ENCODE measurements around the gene RMND1. TPM values are rescaled to one million over a fixed set of nuclear protein-coding genes. Genes with fewer than 3 reads are reported as not detected.

Gene RMND1
- total RNA-seq, 1 donor from 2014 or later: 44.0 TPM

DNA sequence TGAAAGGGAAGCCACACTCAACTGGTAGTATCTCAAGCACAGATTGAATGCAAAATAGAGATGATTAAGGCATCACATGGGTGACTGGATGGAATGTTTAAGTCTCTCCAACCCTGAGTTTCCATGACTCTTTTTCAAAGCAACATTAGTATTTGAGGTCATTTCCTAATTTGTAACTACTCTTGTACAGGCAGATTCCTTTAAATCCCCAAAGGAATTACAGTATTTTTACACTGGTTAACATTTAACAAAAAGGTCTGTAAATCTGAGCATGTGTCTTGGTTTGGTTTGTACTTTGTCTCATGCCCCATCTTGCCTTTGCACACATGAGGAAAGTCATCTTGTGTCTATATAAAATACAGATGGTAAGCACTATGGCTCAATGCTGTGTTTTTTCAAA, 15.1 kb downstream of the RMND1 start:
- Mint-ChIP-seq H3K4me3 (no peak overlapping the region), H3K36me3 (peaks cover 11% of the 10 kb centered on the region), H3K4me1 (peaks cover 3% of the 10 kb centered on the region), H3K9me3 (no peaks in the 10 kb centered on the region), H3K27me3 (ENCODE audit: insufficient read depth, low read depth) (no peaks in the 10 kb centered on the region), H3K27ac (no peak overlapping the region)
- DNase-seq (ENCODE audit: low spot score): no peak
- no peaks in the 10 kb centered on the region for H3K36me3 ChIP-seq
- no peaks in the 10 kb centered on the region for H3K27me3 ChIP-seq
- no peak overlapping the region for H3K4me3 ChIP-seq
- no peak overlapping the region for H3K27ac ChIP-seq
- H3K4me1 ChIP-seq: no peaks in the 10 kb centered on the region
- H3F3A ChIP-seq (ENCODE audit: low read depth): peaks cover 3% of the 10 kb centered on the region
- H4K20me1 ChIP-seq (ENCODE audit: low read depth): peaks cover 12% of the 10 kb centered on the region
- H3K4me2 ChIP-seq: no peak overlapping the region
- no peak overlapping the region for H3K9ac ChIP-seq
- peaks cover 68% of the 10 kb centered on the region for H3K79me2 ChIP-seq (ENCODE audit: low read depth)
- H3K9me3 ChIP-seq (ENCODE audit: low read depth): no peaks in the 10 kb centered on the region
- TF ChIP-seq EZH2 (IDR thresholded peaks at IDR 0.05) (no peak), EZH2phosphoT487 (IDR thresholded peaks at IDR 0.05) (no peak)
- TF ChIP-seq, protein P1, sequence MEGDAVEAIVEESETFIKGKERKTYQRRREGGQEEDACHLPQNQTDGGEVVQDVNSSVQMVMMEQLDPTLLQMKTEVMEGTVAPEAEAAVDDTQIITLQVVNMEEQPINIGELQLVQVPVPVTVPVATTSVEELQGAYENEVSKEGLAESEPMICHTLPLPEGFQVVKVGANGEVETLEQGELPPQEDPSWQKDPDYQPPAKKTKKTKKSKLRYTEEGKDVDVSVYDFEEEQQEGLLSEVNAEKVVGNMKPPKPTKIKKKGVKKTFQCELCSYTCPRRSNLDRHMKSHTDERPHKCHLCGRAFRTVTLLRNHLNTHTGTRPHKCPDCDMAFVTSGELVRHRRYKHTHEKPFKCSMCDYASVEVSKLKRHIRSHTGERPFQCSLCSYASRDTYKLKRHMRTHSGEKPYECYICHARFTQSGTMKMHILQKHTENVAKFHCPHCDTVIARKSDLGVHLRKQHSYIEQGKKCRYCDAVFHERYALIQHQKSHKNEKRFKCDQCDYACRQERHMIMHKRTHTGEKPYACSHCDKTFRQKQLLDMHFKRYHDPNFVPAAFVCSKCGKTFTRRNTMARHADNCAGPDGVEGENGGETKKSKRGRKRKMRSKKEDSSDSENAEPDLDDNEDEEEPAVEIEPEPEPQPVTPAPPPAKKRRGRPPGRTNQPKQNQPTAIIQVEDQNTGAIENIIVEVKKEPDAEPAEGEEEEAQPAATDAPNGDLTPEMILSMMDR (IDR thresholded peaks at IDR 0.05): no peak
- H2AFZ ChIP-seq (replicated peaks): no peak overlapping the region

DNA sequence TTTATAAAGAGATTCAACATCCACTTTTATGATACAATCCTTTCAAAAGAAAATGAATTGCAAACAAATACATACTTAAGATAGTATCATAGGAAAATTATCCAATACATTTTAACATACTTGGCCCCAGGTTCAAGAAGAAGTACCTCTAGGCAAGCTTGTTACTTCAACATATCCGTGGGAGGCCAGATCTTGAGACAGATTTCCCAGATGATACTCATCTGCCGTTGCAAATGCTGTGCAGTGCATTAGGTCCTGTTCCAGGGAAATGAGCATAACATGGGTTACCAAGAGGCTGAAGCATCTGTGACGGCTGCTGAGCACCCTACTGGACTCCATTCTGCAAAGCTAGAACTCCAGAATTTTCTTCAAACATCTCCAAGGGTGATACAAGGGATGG, 15.6 kb downstream of the RMND1 start:
- H3K27me3 Mint-ChIP-seq (ENCODE audit: insufficient read depth, low read depth): no peaks in the 10 kb centered on the region
- H3K36me3 ChIP-seq: no peaks in the 10 kb centered on the region
- H3K9ac ChIP-seq: no peak overlapping the region
- H3K9me3 ChIP-seq (ENCODE audit: low read depth): no peaks in the 10 kb centered on the region
- peaks cover 3% of the 10 kb centered on the region for H3K4me1 Mint-ChIP-seq
- H3K4me3 ChIP-seq: no peak overlapping the region
- H2AFZ ChIP-seq (replicated peaks): no peak overlapping the region
- peaks cover 11% of the 10 kb centered on the region for H3K36me3 Mint-ChIP-seq
- no peaks in the 10 kb centered on the region for H3K27me3 ChIP-seq
- no peak overlapping the region for H3K4me2 ChIP-seq
- no peak overlapping the region for H3K27ac Mint-ChIP-seq
- H3F3A ChIP-seq (ENCODE audit: low read depth): peaks cover 8% of the 10 kb centered on the region
- peaks cover 63% of the 10 kb centered on the region for H3K79me2 ChIP-seq (ENCODE audit: low read depth)
- H3K4me1 ChIP-seq: peaks cover 5% of the 10 kb centered on the region
- peaks cover 12% of the 10 kb centered on the region for H4K20me1 ChIP-seq (ENCODE audit: low read depth)
- TF ChIP-seq, protein P1 (IDR thresholded peaks at IDR 0.05): no peak
- TF ChIP-seq EZH2phosphoT487 (IDR thresholded peaks at IDR 0.05) (no peak), EZH2 (IDR thresholded peaks at IDR 0.05) (no peak)
- no peak overlapping the region for H3K4me3 Mint-ChIP-seq
- no peaks in the 10 kb centered on the region for H3K9me3 Mint-ChIP-seq
- no peak overlapping the region for H3K27ac ChIP-seq
- DNase-seq (ENCODE audit: low spot score): no peak

DNA sequence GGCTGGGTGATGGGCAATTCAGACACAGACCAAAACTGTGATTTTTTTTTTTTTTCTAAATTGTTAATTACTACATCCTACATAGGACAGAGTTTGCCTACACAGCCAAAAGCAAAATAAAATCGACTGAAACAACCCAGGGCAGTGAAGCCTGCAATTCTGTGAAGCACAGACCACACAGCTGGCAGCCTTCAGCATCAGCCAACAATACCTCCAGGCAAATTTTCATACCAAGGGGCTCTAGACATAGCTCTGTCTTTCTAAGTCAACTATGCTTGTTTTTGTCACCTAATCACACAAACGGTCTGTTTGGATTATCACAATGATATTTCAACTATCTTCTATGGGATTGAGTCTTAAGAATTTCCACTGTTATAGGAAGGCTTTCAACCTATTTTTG, 17.6 kb downstream of the RMND1 start:
- no peaks in the 10 kb centered on the region for H3K27me3 ChIP-seq
- H3K4me1 ChIP-seq: peaks cover 13% of the 10 kb centered on the region
- Mint-ChIP-seq H3K4me3 (no peak overlapping the region), H3K4me1 (peaks cover 9% of the 10 kb centered on the region), H3K9me3 (no peaks in the 10 kb centered on the region), H3K36me3 (peaks cover 17% of the 10 kb centered on the region), H3K27me3 (ENCODE audit: insufficient read depth, low read depth) (no peaks in the 10 kb centered on the region), H3K27ac (no peak overlapping the region)
- peaks cover 9% of the 10 kb centered on the region for H4K20me1 ChIP-seq (ENCODE audit: low read depth)
- H3K4me2 ChIP-seq: no peak overlapping the region
- H3K79me2 ChIP-seq (ENCODE audit: low read depth): peaks cover 44% of the 10 kb centered on the region
- H2AFZ ChIP-seq (replicated peaks): no peak overlapping the region
- DNase-seq (ENCODE audit: low spot score): no peak
- TF ChIP-seq, protein P1 (IDR thresholded peaks at IDR 0.05): no peak
- TF ChIP-seq EZH2 (IDR thresholded peaks at IDR 0.05) (no peak), EZH2phosphoT487 (IDR thresholded peaks at IDR 0.05) (no peak)
- no peak overlapping the region for H3K9ac ChIP-seq
- no peak overlapping the region for H3K4me3 ChIP-seq
- H3K36me3 ChIP-seq: peaks cover 13% of the 10 kb centered on the region
- H3F3A ChIP-seq (ENCODE audit: low read depth): peaks cover 13% of the 10 kb centered on the region
- H3K9me3 ChIP-seq (ENCODE audit: low read depth): no peaks in the 10 kb centered on the region
- H3K27ac ChIP-seq: no peak overlapping the region

Data from neural progenitor cell (in vitro differentiated cells).